ENCODE results near the gene VAV2. TPM values are rescaled to one million over a fixed set of nuclear protein-coding genes. Genes with fewer than 3 reads are reported as not detected.

VAV2 gene
- polyA plus RNA-seq, 2 of the 4 experiments (the other 2 are of a cell fraction): 9.8 to 21.4 TPM

DNA sequence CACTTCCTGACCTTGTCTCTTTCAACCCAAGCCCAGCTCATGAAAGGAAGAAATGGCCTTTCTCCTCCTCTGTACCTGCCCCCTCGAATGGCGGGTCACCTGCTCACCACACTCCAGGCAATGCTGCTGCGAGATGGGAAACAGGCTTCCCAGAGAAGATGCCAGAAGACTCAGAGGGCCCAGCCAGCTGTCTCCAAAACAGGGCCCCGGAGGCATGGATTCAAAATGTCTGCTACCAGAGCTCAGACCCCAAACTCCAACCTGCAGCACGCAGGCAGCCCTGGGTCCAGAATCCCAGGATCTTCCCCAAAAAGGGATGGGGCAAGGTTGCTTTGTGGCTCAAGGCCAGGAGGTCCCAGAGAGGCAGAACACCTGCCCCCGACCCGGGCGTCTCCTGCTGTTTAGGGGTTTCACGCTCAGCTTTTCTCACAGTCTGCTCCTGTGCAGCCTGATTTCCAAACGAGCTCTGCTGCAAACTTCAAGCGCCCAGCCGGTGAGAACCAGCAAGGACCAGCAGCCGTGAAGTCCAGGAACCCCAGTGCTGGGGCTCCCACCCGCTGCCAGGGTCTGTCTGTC, 42.5 kb downstream of the VAV2 start:
- ATAC-seq (no peak), FAIRE-seq (no peak), DNase-seq (ENCODE audit: low read depth in 1 of 2, low spot score in 1 of 2) (no peak)
- Histone ChIP-seq H3K4me1 (no peaks in the 10 kb centered on the region), H3K4me2 (no peak overlapping the region), H3K4me3 (no peak overlapping the region), H3K27ac (no peak overlapping the region), H3K9me3 (no peaks in the 10 kb centered on the region)
- POLR2A ChIA-PET: no interaction called here
- 89% methylated on average over 14 of the region's 14 CpGs for WGBS (ENCODE audit: missing lambda C conversion rate)
- TF ChIP-seq RARB (CRISPR knock-in tag; IDR thresholded peaks at IDR 0.05): no peak
- no peak for TF ChIP-seq MYC (IDR thresholded peaks at IDR 0.05; ENCODE audit: borderline replicate concordance, low read length)
- no peak for TF ChIP-seq TP53 (CRISPR knock-in tag; IDR thresholded peaks at IDR 0.05)
- TF ChIP-seq, protein P1, sequence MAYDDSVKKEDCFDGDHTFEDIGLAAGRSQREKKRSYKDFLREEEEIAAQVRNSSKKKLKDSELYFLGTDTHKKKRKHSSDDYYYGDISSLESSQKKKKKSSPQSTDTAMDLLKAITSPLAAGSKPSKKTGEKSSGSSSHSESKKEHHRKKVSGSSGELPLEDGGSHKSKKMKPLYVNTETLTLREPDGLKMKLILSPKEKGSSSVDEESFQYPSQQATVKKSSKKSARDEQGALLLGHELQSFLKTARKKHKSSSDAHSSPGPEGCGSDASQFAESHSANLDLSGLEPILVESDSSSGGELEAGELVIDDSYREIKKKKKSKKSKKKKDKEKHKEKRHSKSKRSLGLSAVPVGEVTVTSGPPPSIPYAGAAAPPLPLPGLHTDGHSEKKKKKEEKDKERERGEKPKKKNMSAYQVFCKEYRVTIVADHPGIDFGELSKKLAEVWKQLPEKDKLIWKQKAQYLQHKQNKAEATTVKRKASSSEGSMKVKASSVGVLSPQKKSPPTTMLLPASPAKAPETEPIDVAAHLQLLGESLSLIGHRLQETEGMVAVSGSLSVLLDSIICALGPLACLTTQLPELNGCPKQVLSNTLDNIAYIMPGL (CRISPR knock-in tag; IDR thresholded peaks at IDR 0.05; ENCODE audit: borderline replicate concordance): no peak
- no peak for TF ChIP-seq FOXS1 (CRISPR knock-in tag; IDR thresholded peaks at IDR 0.05)
- no peak for TF ChIP-seq EHF (CRISPR knock-in tag; IDR thresholded peaks at IDR 0.05)
- no peak for TF ChIP-seq RCOR1 (IDR thresholded peaks at IDR 0.05; ENCODE audit: low read depth, low read length)
- no peak for TF ChIP-seq RNF2 (IDR thresholded peaks at IDR 0.05; ENCODE audit: borderline replicate concordance, low read depth)
- TF ChIP-seq POLR2A (IDR thresholded peaks at IDR 0.05; ENCODE audit: low read length): no peak
- TF ChIP-seq CEBPB (IDR thresholded peaks at IDR 0.05): no peak
- no peak for TF ChIP-seq HEYL (CRISPR knock-in tag; IDR thresholded peaks at IDR 0.05)
- no peak for TF ChIP-seq NPAS2 (CRISPR knock-in tag; IDR thresholded peaks at IDR 0.05; ENCODE audit: borderline replicate concordance)
- CTCF ChIA-PET: interaction anchor here (0.6 to 1.5 kb wide), 3 partner anchors 10 to 457 kb away, joined by 3 to 5 read pairs (median 4); no protein-coding TSS in a partner anchor

DNA sequence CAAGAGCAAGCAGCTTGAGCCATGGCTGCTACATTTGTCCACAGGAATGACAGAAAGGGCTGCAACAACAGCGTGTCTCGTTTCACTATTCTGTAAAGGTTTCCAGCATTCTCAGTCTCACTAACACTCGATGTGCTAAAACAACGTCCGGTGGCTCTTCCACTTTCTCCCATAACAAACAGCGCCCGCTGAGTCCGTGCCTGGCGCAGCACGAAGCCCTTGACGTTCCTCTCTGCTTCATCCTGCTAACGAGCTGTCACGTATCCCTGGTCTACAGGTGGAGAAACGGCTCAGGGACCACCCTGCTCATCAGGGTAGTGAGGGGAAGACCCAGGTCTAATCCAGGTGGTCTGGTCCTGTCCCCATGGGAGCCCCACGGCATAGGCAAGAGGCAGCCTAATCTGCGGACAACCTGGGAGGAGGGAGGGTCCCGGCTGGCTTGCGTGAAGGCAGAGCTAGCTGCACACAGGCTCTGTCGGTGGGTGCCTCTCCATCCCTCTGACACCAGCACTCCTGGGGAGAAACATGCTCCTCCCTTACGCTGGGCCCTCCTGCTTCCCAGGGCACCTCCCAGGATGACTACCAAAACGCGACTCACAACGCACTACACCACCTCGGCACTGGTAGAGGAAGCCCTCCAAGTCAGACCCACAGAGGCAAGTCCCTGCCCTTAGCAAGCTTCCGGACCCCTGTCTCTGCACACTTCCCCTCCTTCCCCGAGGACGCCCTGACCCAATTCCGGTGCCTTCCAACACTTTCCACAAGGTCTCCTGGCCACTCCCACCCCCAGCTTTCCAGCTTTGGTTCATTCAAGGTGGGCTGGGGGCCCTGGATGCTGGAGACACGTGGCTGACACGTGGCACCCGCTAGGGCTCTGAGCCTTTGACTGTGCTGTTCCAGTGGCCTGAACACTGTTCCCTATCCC, 43.3 kb downstream of the VAV2 start:
- 88% methylated on average over 30 of the region's 31 CpGs for WGBS (ENCODE audit: missing lambda C conversion rate)
- Histone ChIP-seq H3K4me1 (no peaks in the 10 kb centered on the region), H3K4me2 (no peak overlapping the region), H3K27ac (no peak overlapping the region), H3K4me3 (no peak overlapping the region), H3K9me3 (no peaks in the 10 kb centered on the region)
- ATAC-seq: no peak
- TF ChIP-seq HEYL (CRISPR knock-in tag; IDR thresholded peaks at IDR 0.05) (no peak), FOXS1 (CRISPR knock-in tag; IDR thresholded peaks at IDR 0.05) (no peak), CTCF (IDR thresholded peaks at IDR 0.05) (no peak)
- FAIRE-seq: no peak
- ChIA-PET POLR2A (no interaction called here), CTCF (interaction anchor here (0.6 to 1.5 kb wide), 2 partner anchors 9 to 456 kb away, joined by 3 to 5 read pairs; no protein-coding TSS in a partner anchor)
- no peak for DNase-seq (ENCODE audit: low read depth in 1 of 2, low spot score in 1 of 2)

- no peak for ATAC-seq
- H3K4me2 ChIP-seq: no peak overlapping the region
- FAIRE-seq: no peak
- no peaks in the 10 kb centered on the region for H3K9me3 ChIP-seq
- WGBS (ENCODE audit: missing lambda C conversion rate): 92% methylated on average over 15 of the region's 16 CpGs
- H3K27ac ChIP-seq: no peak overlapping the region
- no peak overlapping the region for H3K4me3 ChIP-seq
- no peak for DNase-seq (ENCODE audit: low read depth in 1 of 2, low spot score in 1 of 2)
- ChIA-PET CTCF (interaction anchor here (0.9 kb wide), 1 partner anchor 47 kb away, joined by 4 read pairs; no protein-coding TSS in a partner anchor), POLR2A (no interaction called here)
- TF ChIP-seq JUN (IDR thresholded peaks at IDR 0.05) (no peak), CBX8 (IDR thresholded peaks at IDR 0.05) (no peak), SREBF2 (IDR thresholded peaks at IDR 0.05) (no peak), NR3C1 (IDR thresholded peaks at IDR 0.05) (no peak), RFX5 (IDR thresholded peaks at IDR 0.05) (no peak), EP300 (IDR thresholded peaks at IDR 0.05) (no peak), HOXA7 (CRISPR knock-in tag; IDR thresholded peaks at IDR 0.05) (no peak), TP53 (CRISPR knock-in tag; IDR thresholded peaks at IDR 0.05) (no peak)
- no peaks in the 10 kb centered on the region for H3K4me1 ChIP-seq
These were observed 44.0 kb downstream of the VAV2 start for GRCh38 chr9:133948131-133948530.

Data from A549 (cell line).